Stimulated activated CD4-positive, alpha-beta T cell treated with anti-CD3 and anti-CD28 coated beads, Interleukin-4, amount 100 ng/mL, for 24 hours (primary cell): ENCODE results near the gene YY1.
"Not testable (repeated sequence)": the region's sequence is repeated elsewhere in the genome, so short reads cannot be mapped to it uniquely, and the experiment has no call there.

Experiments used
- DNase-seq: peaks from one replicate; pipeline ENCODE4 v3.0.0-alpha.2; 2020

The YY1 gene

DNA sequence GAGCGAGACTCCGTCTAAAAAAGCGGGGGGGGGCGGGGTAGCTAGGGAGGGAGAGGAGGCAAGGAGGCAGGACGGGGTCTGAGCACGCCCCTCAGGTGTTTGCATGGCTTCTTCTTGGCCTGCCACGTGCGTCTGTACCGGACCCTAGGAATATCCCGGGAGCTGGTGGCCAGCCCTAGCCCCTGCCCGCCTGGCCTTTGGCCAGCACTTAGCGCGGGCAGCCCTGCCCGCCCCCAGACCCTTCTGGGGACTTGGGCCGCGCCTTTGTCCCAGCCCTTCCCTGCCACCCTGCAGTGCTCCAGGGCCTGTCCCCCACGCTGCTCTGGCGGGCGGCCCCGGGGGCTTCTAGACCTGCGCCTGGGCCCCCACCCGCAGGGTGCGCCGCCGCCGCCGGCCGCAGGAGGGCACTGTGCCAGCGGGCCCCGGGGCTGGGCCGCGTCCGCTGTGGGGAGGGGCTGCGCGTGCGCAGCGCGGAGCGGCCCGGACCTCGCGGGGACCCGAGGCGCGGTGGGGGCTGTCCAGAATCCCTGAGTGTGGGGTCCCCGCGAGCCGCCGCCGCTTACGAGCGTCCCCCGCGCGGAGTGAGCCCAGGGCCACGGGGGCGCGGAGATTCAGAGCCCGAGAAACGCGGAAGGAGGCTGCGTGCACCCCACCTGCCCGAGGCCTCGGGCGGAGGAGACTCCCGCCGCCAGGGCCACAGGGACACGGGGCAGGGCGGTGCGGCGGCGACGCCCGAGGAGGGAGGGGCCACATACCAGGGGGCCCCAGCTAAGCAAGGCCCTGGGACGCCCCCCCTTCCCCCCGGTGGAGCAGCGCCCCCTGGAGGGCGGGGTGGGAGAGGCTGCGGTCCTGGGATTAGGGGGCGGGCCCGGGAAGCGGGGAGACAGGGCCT lies 46.3 kb downstream of the YY1 start:
- peak; percentile 76 for DNase-seq

DNA sequence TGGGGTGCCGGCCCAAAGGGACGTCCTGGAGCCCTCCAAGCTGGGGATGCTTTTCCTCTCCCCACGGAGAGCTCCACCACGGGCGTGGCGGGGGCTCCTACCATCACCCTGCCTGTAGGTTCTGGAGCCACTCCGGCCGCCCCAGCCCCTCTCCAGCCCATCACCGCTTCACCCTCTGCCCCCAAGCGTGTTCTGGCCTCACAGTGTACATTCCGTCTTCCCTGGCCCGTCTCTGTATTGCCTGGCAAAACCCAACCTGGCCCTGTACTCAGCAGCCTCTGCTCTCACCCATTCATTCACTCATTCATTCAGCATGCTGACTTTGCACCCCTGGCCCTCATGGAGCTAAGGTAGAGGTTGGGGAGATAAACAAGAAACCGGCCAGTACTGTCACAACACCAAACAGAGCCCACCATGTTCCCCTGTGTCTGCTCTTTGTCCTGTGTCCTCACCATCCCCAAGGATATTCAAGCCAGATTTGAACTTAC lies 47.0 kb downstream of the YY1 start:
- no peak for DNase-seq

DNA sequence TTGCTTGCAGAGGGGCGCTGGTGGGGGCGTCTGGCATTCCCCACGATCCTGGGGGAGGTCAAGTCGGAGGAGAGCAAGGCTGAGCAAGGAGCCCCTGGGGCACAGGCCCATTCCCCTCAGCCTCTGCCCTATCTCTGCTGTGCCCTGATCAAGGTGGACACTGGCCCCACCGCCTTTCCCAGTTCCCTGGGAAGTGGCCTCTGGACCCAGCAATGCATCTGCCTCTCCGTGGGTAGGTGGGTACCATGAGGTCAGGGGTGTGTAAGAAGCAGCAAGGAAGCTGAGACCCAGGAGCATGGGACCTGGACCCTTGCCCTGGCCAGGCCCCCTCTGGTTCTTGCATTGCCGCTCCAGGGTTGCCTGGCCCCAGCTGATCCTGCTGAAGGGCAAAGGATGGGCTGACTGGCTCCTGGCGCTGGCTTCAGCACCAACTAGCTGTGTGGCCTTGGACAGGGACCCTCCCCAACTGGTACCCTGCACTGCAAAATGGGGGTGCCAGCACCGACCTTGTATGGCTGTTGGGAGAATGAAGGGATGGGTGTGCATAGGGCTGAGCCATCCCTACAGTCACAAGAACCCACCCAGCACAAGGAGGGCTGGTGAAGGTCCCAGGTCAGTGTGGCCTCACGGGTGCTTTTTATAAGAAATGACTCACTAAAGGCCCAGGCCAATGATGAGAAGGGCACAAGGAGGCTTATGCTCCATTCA lies 47.7 kb downstream of the YY1 start:
- DNase-seq = no peak

DNA sequence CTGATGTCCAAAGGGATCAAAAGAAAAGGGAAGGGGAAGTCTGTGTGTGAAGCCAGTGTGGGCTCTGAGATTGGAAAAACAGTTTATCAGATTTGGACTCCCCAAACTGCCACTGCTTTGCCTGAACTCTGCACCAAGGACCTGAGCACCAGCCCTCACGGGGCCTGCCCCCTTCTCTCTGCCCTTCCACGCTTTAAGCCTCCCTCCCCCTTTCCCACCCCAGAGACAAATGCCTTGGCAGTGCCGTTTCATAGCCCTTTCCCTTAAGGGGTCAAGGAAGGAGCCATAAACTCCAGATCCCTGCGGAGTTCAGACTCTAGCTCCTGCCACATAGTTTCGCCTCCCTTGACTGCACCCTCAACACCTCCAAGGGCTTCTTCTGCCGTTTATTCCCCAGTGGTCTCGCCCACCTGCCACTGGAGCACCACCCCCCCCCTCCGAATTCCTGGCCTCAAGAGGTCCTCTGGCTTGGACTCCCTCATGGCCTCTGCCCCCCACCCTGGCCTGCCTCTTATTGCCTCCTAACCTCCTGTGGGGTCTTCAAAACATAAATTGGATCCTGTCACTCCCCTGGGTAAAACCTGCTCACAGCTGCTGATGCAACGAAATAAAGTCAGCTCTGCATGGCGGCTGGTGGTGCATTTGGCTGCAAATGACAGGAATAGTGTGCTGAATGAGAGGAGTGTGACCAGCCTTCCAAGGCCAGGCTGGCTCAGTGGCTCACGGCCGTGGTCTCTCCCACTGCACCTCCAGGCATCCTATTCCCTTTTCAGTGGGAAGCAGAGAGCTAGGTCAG lies 48.5 kb downstream of the YY1 start:
- no peak for DNase-seq

DNA sequence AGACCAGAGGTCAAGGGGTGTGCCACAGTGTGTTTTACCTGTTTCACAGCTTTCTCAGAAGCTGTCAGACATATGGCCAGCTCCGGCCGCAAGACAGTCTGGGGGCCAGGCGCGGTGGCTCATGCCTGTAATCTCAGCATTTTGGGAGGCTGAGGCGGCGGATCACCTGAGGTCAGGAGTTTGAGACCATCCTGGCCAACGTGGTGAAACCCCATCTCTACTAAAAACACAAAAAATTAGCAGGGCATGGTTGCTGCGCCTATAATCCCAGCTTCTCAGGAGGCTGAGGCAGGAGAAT lies 49.0 kb downstream of the YY1 start:
- not testable (repeated sequence) for DNase-seq

DNA sequence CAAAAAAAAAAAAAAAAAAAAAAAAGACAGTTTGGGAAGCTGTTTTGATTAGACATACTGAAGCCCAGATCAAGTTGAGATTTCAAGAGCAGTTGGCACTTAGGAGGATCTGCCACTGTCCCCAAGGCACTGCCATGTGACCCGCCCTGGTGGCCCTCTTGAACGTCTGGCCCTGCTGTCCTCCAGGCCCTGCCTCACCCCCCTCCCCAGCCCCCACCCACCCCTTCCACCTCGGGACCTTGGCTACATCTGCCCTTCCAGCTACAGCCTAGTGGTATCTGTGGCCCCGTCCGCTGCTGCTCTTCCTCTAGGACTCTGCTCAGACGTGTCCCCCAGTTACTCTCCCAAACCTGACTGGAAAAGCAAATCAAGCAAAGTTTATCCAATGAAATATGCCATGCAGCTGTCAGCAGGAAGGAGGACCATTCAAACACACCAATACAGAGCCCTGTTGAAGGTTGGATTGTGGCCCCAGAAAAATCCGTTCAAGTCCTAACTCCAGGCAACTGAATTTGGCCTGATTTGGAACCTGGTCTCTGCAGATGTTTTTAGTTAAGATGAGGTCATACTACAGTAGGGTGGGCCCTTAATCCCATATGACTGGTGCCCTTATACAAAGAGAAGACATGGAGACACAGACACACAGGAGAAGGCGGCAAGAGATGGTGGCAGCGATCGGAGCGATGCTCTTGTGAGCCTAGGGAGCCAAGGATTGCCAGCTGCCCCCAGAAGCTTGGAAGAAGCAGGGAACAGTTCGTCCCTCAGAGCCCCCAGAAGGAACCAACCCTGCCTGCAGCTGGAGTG lies 49.6 kb downstream of the YY1 start:
- DNase-seq = no peak

DNA sequence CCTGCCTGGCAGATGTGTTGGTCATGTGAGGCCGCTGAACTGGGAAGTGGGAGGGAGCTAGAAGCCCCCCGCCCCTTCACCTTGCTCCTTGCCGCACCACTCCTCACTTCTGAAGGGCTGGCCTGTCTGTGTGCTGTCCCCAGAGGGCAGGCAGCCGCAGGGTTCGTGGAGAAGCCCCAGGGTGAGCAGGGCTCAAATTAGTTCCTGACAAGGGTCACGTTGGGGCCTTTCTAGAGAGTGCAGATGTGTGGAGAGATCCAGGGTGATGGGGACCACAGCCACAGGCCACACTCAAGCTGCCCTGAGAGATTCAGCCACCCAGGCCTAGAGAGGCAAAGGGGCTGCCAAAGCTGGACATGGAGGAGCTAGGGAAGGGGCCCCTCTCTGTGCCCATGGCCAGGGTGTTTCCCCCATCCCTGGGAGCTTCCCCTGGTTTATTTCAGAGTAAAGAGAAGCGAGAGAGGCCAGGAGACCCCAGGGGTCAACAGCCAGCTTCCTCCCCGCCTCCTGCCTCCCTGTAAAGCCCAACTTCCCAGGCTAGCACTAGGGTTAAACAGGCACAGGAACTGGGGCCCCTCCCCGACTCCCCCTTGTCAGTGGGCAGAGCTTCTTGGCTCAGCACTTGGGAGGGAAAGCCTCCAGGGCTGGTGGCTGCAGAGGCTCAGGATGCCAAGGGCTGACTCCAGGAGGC lies 51.1 kb downstream of the YY1 start:
- DNase-seq = no peak

DNA sequence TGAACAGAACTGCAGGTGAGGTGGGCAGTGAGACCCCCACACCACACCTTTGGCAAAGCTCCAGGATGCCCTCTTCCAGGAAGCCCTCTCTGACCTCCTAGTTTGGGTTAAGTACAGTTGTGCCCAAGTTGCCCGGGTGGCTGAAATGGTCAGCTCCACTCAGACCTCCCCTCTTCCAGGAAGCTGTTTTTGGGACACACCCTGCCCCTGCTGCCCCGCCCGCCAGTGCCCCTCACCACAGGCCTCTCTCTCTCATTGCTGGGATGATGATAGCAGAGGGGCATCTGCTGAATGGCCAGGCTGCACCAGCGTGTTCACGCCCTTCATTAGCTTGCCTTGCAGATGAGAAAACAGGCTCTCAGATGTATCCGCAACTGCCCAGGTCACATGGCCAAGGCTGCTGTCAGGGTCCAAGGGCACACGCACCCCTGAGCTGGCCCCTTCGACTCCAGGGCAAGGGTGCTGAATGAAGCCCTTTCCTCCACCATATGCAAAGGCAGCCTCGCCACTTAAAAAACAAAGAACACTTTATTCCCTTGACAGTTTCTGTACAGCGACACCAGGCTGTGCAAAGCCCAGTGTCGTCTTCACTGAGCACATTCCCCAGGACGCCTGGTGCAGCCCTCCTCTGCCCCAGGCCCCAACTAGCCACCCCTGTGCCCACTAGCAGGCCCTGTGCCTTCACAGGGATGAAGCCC lies 51.8 kb downstream of the YY1 start:
- DNase-seq = no peak

DNA sequence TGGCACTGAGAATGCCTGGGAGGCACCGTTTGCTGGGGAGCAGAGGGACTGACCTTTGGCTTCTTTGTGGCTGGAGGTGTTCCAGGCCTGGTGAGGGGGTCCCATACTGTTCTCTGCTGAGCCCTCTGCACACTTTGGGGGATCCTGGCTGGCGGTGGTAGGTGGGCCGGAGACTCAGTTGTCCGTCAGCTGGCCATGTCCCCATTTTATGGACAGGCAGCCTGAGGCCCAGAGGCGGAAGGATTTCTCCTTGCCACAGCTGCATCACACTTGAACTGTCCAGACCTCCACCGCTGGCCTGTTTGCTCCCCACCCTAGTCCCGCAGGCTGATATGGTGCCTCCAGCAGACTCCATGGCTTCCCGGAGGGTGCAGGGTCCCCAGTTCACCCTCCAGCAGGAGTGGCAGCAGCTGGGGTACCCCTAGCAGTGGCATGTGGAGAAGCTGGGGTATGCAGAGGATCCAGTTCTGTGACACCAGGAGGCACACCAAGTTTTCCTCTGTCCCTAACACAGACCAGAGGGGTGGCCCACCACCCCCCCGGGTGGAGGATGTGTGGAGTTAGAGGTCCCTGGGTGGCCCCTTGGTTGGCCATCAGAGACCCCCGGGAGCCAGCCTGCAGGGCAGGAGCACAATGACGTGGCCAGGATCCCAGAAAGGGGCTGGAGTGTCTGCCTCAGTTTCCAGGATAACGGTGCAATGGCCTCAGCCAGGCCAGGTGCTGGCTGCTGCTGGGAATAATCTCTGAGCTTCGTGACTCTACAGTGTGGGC lies 52.5 kb downstream of the YY1 start:
- no peak for DNase-seq

DNA sequence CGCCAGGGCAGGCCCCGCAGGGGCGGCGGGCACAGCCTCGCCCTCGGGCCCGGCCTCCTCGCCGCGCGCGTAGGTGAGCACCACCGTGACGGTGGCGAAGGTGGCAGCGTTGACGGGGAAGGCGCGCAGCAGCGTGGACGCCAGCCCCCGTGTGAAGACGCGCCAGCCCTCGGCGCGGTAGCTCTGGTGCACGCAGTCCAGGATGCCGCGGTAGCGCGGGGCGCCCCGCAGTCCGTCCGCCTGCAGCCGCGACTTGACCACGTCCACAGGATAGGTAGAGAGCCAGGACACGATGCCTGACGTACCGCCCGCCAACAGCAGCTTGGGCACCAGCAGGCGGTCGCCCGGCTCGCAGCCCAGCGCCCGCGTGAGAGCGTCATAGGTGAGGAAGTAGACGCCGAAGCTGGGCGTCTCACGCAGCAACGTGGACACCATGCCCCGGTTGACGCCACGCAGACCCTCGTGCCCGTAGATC lies 53.4 kb downstream of the YY1 start:
- DNase-seq = no peak

DNA sequence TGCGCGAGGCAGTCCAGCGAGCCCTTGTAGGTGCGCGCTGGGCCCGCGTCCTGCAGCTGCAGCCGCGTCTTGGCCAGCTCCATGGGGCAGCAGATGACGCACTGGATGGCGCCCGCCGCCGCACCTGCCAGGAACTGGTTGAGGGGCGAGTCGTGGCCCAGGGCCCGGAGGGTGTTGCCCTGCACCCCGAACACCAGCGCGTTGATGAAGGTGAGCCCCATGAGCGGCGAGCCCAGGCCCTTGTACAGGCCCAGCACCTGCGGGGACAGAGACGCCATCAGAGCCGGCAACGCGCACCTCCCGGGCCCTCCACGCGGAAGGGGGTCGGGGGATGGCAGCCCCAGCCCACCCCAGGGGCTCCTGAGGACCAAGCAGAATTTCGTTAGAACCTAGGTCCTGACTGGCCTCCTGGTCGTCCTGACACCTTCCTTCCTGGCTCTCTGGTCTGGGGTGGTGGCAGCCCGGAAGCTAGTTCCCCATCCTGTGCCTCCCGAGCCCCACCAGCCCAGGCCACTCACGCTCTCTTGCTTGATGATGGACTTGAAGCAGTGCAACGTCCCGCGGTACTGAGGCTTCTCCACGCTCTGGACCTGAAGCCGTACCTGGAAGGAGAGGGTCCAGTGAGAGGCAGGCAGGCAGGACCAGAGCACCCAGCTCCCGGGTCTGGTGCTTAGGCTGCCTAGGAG lies 54.0 kb downstream of the YY1 start:
- no peak for DNase-seq

DNA sequence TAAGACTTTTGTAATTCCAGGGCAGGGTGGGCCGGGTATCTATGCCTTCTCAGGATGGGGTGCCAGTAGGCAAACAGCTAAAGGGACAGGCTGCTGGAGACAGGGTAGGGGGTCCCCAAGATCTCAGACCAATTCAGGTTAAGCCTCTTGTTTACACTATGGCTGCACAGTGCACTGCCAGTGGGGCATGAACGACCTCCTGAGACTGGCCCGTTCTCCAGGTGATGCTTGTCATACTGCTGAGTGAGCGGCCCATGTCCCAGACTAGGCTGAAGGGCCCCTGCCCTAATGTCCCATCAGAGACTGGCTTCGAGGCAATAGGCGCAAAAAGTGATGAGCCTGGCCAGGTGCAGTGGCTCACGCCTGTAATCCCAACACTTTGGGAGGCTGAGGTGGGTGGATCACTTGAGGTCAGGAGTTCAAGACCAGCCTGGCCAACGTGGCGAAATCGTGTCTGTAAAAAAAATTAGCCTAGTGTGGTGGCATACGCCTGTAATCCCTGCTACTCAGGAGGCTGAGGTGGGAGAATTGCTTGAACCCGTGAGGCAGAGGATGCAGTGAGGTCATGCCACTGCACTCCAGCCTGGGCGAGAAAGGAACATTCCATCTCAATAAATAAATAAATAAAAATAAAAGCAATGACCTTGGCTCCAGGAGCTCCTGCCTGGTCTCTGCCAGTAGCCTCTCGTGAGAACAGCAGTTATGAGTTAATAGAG lies 54.7 kb downstream of the YY1 start:
- no peak for DNase-seq

DNA sequence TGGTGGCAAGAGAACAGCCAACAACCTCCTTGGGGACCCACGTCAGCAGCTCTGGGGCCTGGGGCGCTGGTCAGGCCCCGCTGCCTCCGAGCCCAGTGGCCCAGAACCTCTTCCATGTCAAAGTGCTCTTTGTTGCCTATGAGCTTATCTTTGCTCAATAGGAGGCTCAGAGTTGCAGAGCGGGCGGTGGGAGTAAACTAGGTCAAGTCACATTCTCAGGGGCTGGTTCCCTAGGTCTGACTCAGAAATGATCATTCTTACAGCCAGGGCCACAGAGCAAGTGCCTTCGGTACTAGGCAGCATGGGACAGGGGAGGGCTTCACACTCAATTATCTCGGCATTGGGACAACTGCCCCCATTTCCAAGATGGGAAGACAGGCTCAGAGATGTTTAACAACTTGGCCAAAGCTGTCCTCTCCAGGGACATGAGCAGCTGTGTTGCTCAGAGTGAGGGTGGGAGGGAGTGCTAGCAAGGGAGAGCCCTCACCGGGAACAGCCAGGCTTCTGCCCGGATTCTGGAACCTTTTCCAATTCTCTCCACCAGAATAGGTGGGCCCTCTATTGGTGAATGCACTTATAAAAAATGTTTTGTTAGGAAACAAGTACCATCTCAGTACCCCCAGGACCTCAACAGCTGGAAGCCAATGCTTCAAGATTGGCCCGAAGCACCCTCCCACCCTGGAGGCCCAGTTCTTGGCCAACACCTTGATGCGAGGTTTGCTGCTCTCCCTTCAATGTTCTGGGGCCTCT lies 55.4 kb downstream of the YY1 start:
- no peak for DNase-seq

DNA sequence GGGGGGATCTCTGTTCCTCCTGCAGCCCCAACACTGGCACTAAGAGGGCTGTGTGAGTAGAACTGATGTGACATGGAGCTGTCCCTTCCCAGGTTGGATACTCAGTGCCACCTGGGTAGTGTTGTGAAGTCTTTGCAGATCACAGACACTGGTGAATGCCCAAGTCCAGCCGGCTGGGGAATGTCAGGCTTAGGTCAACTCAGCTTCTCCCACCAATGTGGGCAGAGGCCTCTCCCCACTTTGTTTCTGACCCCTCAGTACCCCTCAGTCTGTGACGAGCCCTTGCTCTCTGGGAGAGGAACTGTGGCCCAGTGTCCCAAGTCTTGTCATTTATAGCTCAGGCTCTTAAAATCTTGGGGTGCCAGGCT lies 56.0 kb downstream of the YY1 start:
- no peak for DNase-seq

DNA sequence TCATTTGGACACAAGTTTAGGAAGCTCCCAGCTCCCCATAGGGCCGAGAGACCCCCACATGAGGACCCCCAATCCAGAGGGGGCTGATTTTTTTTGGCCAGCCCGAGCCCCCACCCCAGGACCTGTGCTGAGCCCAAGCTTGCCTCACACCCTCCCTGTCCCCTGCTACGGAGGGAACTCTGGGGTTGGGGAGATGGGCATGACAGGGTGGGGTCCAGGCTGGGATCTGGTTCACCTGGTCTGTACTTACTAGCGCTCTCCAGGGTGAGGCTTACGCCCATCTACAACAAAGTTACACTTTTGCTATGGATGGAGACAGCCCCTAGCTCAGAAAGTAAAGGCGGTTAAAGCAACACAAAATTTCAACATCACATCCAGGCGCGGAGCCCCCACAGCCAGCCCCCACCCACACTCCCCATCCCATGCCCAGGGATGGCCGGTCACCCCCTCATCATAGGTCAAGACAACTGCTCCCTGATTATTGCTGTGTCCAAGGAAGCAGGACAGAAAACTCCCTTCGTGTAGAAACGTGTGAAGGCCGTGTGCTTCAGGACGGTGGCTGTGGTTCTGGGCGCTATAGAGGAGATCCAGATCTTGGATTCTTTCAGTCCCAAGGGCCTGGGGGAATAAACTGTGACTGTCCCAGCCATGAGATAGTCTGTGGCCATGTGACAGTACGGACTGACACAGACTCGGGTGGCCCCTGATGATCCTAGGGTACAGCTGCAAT lies 56.6 kb downstream of the YY1 start:
- DNase-seq = no peak

DNA sequence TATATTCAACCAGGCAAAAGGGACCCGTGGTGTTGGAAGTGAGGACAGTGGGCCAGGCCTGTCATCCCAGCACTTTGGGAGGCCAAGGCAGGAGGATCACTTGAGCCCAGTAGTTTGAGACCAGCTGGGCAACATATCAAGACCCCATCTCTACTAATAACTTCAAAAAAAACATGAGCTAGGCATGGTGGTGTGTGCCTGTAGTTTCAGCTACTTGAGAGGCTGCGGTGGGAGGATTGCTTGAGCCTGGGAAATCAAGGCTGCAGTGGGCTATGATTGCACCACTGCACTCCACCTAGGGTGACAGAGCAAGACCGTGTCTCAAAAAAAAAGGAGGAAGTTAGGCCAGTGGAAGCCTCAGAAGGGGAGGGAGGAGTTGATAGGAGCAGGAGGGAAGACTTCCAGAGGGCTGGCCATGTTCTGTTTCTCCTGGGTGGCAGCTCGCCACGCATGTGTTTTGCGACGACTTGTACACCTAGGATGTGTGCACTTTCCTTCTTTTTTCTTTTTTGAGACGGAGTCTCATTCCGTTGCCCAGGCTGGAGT lies 57.2 kb downstream of the YY1 start:
- DNase-seq = no peak

DNA sequence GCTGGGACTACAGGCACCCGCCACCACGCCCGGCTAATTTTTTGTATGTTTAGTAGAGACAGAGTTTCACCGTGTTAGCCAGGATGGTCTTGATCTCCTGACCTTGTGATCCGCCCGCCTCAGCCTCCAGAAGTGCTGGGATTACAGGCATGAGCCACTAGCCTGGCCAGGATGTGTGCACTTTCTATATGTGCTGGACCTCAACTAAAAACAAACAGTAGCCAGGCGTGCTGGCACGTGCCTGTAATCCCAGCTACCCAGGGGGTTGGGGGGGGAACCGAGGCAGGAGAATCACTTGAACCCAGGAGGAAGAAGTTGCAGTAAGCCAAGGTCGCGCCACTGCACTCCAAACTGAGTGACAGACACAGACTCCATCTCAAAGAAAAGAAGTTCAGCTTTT lies 57.8 kb downstream of the YY1 start:
- DNase-seq = not testable (repeated sequence)
